COR-L47 (cell line): ENCODE measurements around the gene ASXL2.

Experiments used
- DNase-seq: peaks from one replicate; lab custom pipeline; 2025; lab: John Stamatoyannopoulos, UW

The ASXL2 gene

GRCh38 chr2:25799301-25799700, 79.0 kb downstream of the ASXL2 start:
- DNase-seq: no peak

GRCh38 chr2:25797620-25798488, 80.4 kb downstream of the ASXL2 start:
- DNase-seq: no peak

- DNase-seq: no peak
Observed at GRCh38 chr2:25794544-25795276, 83.6 kb downstream of the ASXL2 start.

- no peak for DNase-seq
Observed at GRCh38 chr2:25790074-25790790, 88.1 kb downstream of the ASXL2 start.

GRCh38 chr2:25788457-25788856, 89.8 kb downstream of the ASXL2 start:
- no peak for DNase-seq

- DNase-seq: no peak
Observed at GRCh38 chr2:25787020-25787419, 91.3 kb downstream of the ASXL2 start.

- no peak for DNase-seq
Observed at GRCh38 chr2:25784404-25784803, 93.9 kb downstream of the ASXL2 start.

- DNase-seq: no peak
Observed at GRCh38 chr2:25777077-25777476, 101.2 kb downstream of the ASXL2 start.

- DNase-seq: no peak
Observed at GRCh38 chr2:25772078-25772477, 106.2 kb downstream of the ASXL2 start.

- no peak for DNase-seq
Observed at GRCh38 chr2:25763575-25763974, 114.7 kb downstream of the ASXL2 start.

- DNase-seq: no peak
Observed at GRCh38 chr2:25760297-25760696, 118.0 kb downstream of the ASXL2 start.

GRCh38 chr2:25758348-25758747, 119.9 kb downstream of the ASXL2 start:
- no peak for DNase-seq

GRCh38 chr2:25757906-25758305, 120.4 kb downstream of the ASXL2 start:
- no peak for DNase-seq

- no peak for DNase-seq
Observed at GRCh38 chr2:25756536-25756935, 121.8 kb downstream of the ASXL2 start.

GRCh38 chr2:25749676-25750075, 128.6 kb downstream of the ASXL2 start:
- DNase-seq: no peak

- no peak for DNase-seq
Observed at GRCh38 chr2:25744055-25744454, 134.2 kb downstream of the ASXL2 start.

GRCh38 chr2:25743132-25743830, 135.0 kb downstream of the ASXL2 start:
- no peak for DNase-seq

- DNase-seq: no peak
Observed at GRCh38 chr2:25742501-25742900, 135.8 kb downstream of the ASXL2 start.

- no peak for DNase-seq
Observed at GRCh38 chr2:25740810-25741381, 137.4 kb downstream of the ASXL2 start.

GRCh38 chr2:25738383-25739343, 139.6 kb downstream of the ASXL2 start:
- no peak for DNase-seq
